Fibroblast of pulmonary artery (primary cell): ENCODE data around the gene EEPD1.

Source experiments
- DNase-seq: peaks from one replicate; pipeline ENCODE4 v3.0.0-alpha.2; 2010; ENCODE audit warnings: low read depth
- H3K4me3 ChIP-seq: replicated peaks from 2 replicates; pipeline ENCODE4 v1.5.1; 2011; ENCODE audit warnings: low read depth, mild to moderate bottlenecking, control low read depth, low read length, moderate library complexity
- CTCF ChIP-seq: IDR thresholded peaks from 2 replicates; pipeline ENCODE4 v1.5.1; 2011; ENCODE audit warnings: mild to moderate bottlenecking, control low read depth, low read length, inconsistent platforms; ENCODE audit errors: missing control alignments

EEPD1 gene

GRCh38 chr7:36112969-36113368, 40.1 kb upstream of the EEPD1 start:
- no peak overlapping the region for H3K4me3 ChIP-seq
- TF ChIP-seq CTCF, result no peak
- DNase-seq, result no peak

GRCh38 chr7:36114355-36114754, 38.7 kb upstream of the EEPD1 start:
- no peak for DNase-seq
- no peak overlapping the region for H3K4me3 ChIP-seq
- no peak for TF ChIP-seq CTCF

- TF ChIP-seq CTCF, result no peak
- no peak overlapping the region for H3K4me3 ChIP-seq
- peak; percentile 95 for DNase-seq
Measured at GRCh38 chr7:36115448-36116321, 37.4 kb upstream of the EEPD1 start.

GRCh38 chr7:36116347-36117202, 36.5 kb upstream of the EEPD1 start:
- no peak for DNase-seq
- no peak overlapping the region for H3K4me3 ChIP-seq
- no peak for TF ChIP-seq CTCF

GRCh38 chr7:36117203-36117840, 35.7 kb upstream of the EEPD1 start:
- DNase-seq, result no peak
- no peak overlapping the region for H3K4me3 ChIP-seq
- TF ChIP-seq CTCF, result no peak

GRCh38 chr7:36118344-36118743, 34.7 kb upstream of the EEPD1 start:
- DNase-seq, result no peak
- TF ChIP-seq CTCF, result no peak
- no peak overlapping the region for H3K4me3 ChIP-seq
